Smooth muscle cell (in vitro differentiated cells): ENCODE results near the gene MARK1. TPM values are rescaled to one million over a fixed set of nuclear protein-coding genes. Genes with fewer than 3 reads are reported as not detected.
A peak's percentile ranks its signal among the peaks of the same experiment; 100 is the strongest.

ENCODE experiments used
- DNase-seq: peaks from one replicate; lab custom pipeline; 2025; ENCODE audit not compliant: unreplicated experiment; lab: John Stamatoyannopoulos, UW
- H2AFZ ChIP-seq: fragments of 200-600 bp; sonication (generic); 2 replicates; pipeline ENCODE4 v1.6.0; 2016; ENCODE audit warnings: antibody characterized with exemption, low read depth, mild to moderate bottlenecking
- H3F3A ChIP-seq: fragments of 200-600 bp; sonication (generic); 2 replicates; pipeline ENCODE4 v1.6.0; 2017; ENCODE audit warnings: antibody characterized with exemption, low read depth
- H3K27ac ChIP-seq: fragments of 200-600 bp; sonication (generic); 2 replicates; pipeline ENCODE4 v1.5.1; 2016; ENCODE audit warnings: low read depth, mild to moderate bottlenecking
- H3K27me3 ChIP-seq: fragments of 200-600 bp; sonication (generic); 2 replicates; pipeline ENCODE4 v1.6.1; 2016; ENCODE audit warnings: low read depth, mild to moderate bottlenecking
- H3K36me3 ChIP-seq: fragments of 200-600 bp; sonication (generic); 2 replicates; pipeline ENCODE4 v1.5.1; 2016; ENCODE audit warnings: low read depth
- H3K4me1 ChIP-seq: fragments of 200-600 bp; sonication (generic); 2 replicates; pipeline ENCODE4 v1.5.1; 2016; ENCODE audit warnings: low read depth
- H3K4me2 ChIP-seq: fragments of 200-600 bp; sonication (generic); 2 replicates; pipeline ENCODE4 v1.6.0; 2016; ENCODE audit warnings: mild to moderate bottlenecking
- H3K4me3 ChIP-seq: fragments of 200-600 bp; sonication (generic); 2 replicates; pipeline ENCODE4 v1.5.1; 2016; ENCODE audit warnings: mild to moderate bottlenecking
- H3K79me2 ChIP-seq: fragments of 200-600 bp; sonication (generic); 2 replicates; pipeline ENCODE4 v1.6.0; 2016; ENCODE audit warnings: low read depth, mild to moderate bottlenecking
- H3K9ac ChIP-seq: fragments of 200-600 bp; sonication (generic); 2 replicates; pipeline ENCODE4 v1.6.0; 2016; ENCODE audit warnings: low read depth
- H3K9me3 ChIP-seq: fragments of 200-600 bp; sonication (generic); replicated peaks from 2 replicates; pipeline ENCODE4 v1.5.1; 2016; ENCODE audit warnings: low read depth
- H4K20me1 ChIP-seq: fragments of 200-600 bp; sonication (generic); 2 replicates; pipeline ENCODE4 v1.6.0; 2016; ENCODE audit warnings: low read depth
- CTCF ChIP-seq: fragments of 200-600 bp; sonication (generic); IDR thresholded peaks from 2 replicates; pipeline ENCODE4 v1.5.1; 2017; ENCODE audit warnings: borderline replicate concordance, mild to moderate bottlenecking, antibody characterized with exemption; ENCODE audit not compliant: insufficient read depth, poor library complexity, severe bottlenecking
- WGBS: methylation state at CpG from one replicate; pipeline ENCODE4 v1.1.7; 2016; ENCODE audit warnings: low lambda C conversion rate; 5-methylcytosine and 5-hydroxymethylcytosine counted together
- polyA plus RNA-seq: library from polyadenylated mRNA; unstranded; fragments of >200 nt; fragmentation: Nextera tagmentation; extraction: Ambion mirVana; gene quantifications from 2 replicates; pipeline ENCODE4 v1.2.1, GENCODE V29; 2016
- total RNA-seq: library from RNA; depleted of rRNA; stranded (reverse); fragments of >200 nt; gene quantifications from 2 replicates; pipeline ENCODE4 v1.2.3, GENCODE V29; 2014

Gene MARK1
- total and polyA plus RNA-seq, 2 experiments from 2014 or later: 4.4 to 5.5 TPM

- H3K27me3 ChIP-seq: no peaks in the 10 kb centered on the region
- H3K4me2 ChIP-seq: no peak overlapping the region
- no peaks in the 10 kb centered on the region for H4K20me1 ChIP-seq
- H3K79me2 ChIP-seq: no peaks in the 10 kb centered on the region
- H3K4me3 ChIP-seq: no peak overlapping the region
- H2AFZ ChIP-seq: no peak overlapping the region
- no peak for TF ChIP-seq CTCF
- H3K9ac ChIP-seq: peak overlapping the region; percentile 7
- 83% methylated on average over 6 of the region's 6 CpGs for WGBS
- H3K27ac ChIP-seq: peak overlapping the region; percentile 34
- H3K36me3 ChIP-seq: no peaks in the 10 kb centered on the region
- H3K9me3 ChIP-seq: no peaks in the 10 kb centered on the region
- H3F3A ChIP-seq: no peaks in the 10 kb centered on the region
- no peak for DNase-seq
- no peaks in the 10 kb centered on the region for H3K4me1 ChIP-seq
Measured at GRCh38 chr1:220485791-220486190, 42.1 kb upstream of the MARK1 start.

- H3K27me3 ChIP-seq: no peaks in the 10 kb centered on the region
- no peaks in the 10 kb centered on the region for H3K79me2 ChIP-seq
- H2AFZ ChIP-seq: no peak overlapping the region
- no peak overlapping the region for H3K4me3 ChIP-seq
- H3K36me3 ChIP-seq: no peaks in the 10 kb centered on the region
- no peak for DNase-seq
- H3K9ac ChIP-seq: peak overlapping the region; percentile 49
- H3K9me3 ChIP-seq: no peaks in the 10 kb centered on the region
- WGBS: 82% methylated on average over 5 of the region's 5 CpGs
- H3F3A ChIP-seq: no peaks in the 10 kb centered on the region
- H4K20me1 ChIP-seq: no peaks in the 10 kb centered on the region
- no peak overlapping the region for H3K4me2 ChIP-seq
- H3K4me1 ChIP-seq: no peaks in the 10 kb centered on the region
- peak overlapping the region; percentile 51 for H3K27ac ChIP-seq
- TF ChIP-seq CTCF: no peak
Measured at GRCh38 chr1:220487297-220487820, 40.6 kb upstream of the MARK1 start.

GRCh38 chr1:220491891-220492290 is 36.0 kb upstream of the MARK1 start:
- no peak overlapping the region for H3K9ac ChIP-seq
- no peaks in the 10 kb centered on the region for H3F3A ChIP-seq
- no peaks in the 10 kb centered on the region for H3K4me1 ChIP-seq
- H3K79me2 ChIP-seq: no peaks in the 10 kb centered on the region
- no peak for TF ChIP-seq CTCF
- no peak overlapping the region for H2AFZ ChIP-seq
- H3K27ac ChIP-seq: no peak overlapping the region
- no peak overlapping the region for H3K4me2 ChIP-seq
- no peak for DNase-seq
- 34% methylated on average over 2 of the region's 2 CpGs for WGBS
- H3K4me3 ChIP-seq: no peak overlapping the region
- no peaks in the 10 kb centered on the region for H4K20me1 ChIP-seq
- no peaks in the 10 kb centered on the region for H3K9me3 ChIP-seq
- no peaks in the 10 kb centered on the region for H3K36me3 ChIP-seq
- no peaks in the 10 kb centered on the region for H3K27me3 ChIP-seq

GRCh38 chr1:220497220-220497947 is 30.6 kb upstream of the MARK1 start:
- no peak overlapping the region for H3K27ac ChIP-seq
- WGBS: 55% methylated on average over 5 of the region's 5 CpGs
- TF ChIP-seq CTCF: no peak
- H3K9ac ChIP-seq: no peak overlapping the region
- H3K9me3 ChIP-seq: no peaks in the 10 kb centered on the region
- H3F3A ChIP-seq: no peaks in the 10 kb centered on the region
- H3K36me3 ChIP-seq: no peaks in the 10 kb centered on the region
- H3K4me2 ChIP-seq: no peak overlapping the region
- H2AFZ ChIP-seq: no peak overlapping the region
- no peaks in the 10 kb centered on the region for H3K27me3 ChIP-seq
- no peaks in the 10 kb centered on the region for H3K79me2 ChIP-seq
- H3K4me1 ChIP-seq: no peaks in the 10 kb centered on the region
- no peaks in the 10 kb centered on the region for H4K20me1 ChIP-seq
- no peak overlapping the region for H3K4me3 ChIP-seq
- DNase-seq: no peak
